Mesangial cell (primary cell): Measurements from ENCODE around the gene TTC33. TPM values are rescaled to one million over a fixed set of nuclear protein-coding genes. Genes with fewer than 3 reads are reported as not detected.

Experiments
- total RNA-seq: library from RNA; depleted of rRNA; stranded (reverse); fragments of >200 nt; gene quantifications from 2 replicates; pipeline ENCODE4 v1.2.3, GENCODE V29; 2015

TTC33 gene
- total RNA-seq, result 3.7 TPM in 2 replicates

GRCh38 chr5:40755407-40756365 is at the start of gene TTC33:
Gene TTC33, minus strand, starts transcription at chr5:40755961. Its CDS starts 8,943 bp downstream, at chr5:40747018.

GRCh38 chr5:40798012-40798800 is 42.4 kb upstream of the TTC33 start, which contains the start of gene PRKAA1:
Gene PRKAA1, minus strand, starts transcription at chr5:40798374. Its CDS starts 185 bp downstream, at chr5:40798189.

GRCh38 chr5:40679913-40680681 is 75.7 kb downstream of the TTC33 start, which contains the start of gene PTGER4:
Gene PTGER4, plus strand, starts transcription at chr5:40679915. Its CDS starts 1,079 bp downstream, at chr5:40680994.

Other genes with a start within 250 kb of the TTC33 start
- 20.7 and 77.4 TPM in 2 replicates for gene PTGER4, start 76.0 kb downstream of the TTC33 start, total RNA-seq
- 31.8 and 36.4 TPM in 2 replicates for gene PRKAA1, start 42.4 kb upstream of the TTC33 start, total RNA-seq
- 53.1 and 184 TPM in 2 replicates for gene RPL37, start 79.3 kb upstream of the TTC33 start, total RNA-seq
- gene CARD6, start 85.4 kb upstream of the TTC33 start, total RNA-seq, result 0.38 and 0.65 TPM in 2 replicates
- gene C7, start 153.5 kb upstream of the TTC33 start, total RNA-seq, result 0.38 TPM in 1 of 2 replicates, not detected in the other